OCI-LY7 (cell line): Measurements from ENCODE around the gene ATG9B.

Experiments
- EZH2phosphoT487 ChIP-seq: fragments of 200-600 bp; sonication (generic); IDR thresholded peaks from 2 replicates; pipeline ENCODE4 v1.6.1; 2018; ENCODE audit warnings: low read depth, borderline replicate concordance, mild to moderate bottlenecking, mixed run types, antibody characterized with exemption, low read length, moderate library complexity, mixed read lengths
- TF ChIP-seq, protein P1 (sequence below): fragments of 200-600 bp; sonication (generic); conservative IDR thresholded peaks from 2 replicates; pipeline ENCODE4 v1.5.1; 2014; ENCODE audit warnings: mild to moderate bottlenecking, antibody characterized with exemption, low read length, moderate library complexity, mixed read lengths

DNA sequence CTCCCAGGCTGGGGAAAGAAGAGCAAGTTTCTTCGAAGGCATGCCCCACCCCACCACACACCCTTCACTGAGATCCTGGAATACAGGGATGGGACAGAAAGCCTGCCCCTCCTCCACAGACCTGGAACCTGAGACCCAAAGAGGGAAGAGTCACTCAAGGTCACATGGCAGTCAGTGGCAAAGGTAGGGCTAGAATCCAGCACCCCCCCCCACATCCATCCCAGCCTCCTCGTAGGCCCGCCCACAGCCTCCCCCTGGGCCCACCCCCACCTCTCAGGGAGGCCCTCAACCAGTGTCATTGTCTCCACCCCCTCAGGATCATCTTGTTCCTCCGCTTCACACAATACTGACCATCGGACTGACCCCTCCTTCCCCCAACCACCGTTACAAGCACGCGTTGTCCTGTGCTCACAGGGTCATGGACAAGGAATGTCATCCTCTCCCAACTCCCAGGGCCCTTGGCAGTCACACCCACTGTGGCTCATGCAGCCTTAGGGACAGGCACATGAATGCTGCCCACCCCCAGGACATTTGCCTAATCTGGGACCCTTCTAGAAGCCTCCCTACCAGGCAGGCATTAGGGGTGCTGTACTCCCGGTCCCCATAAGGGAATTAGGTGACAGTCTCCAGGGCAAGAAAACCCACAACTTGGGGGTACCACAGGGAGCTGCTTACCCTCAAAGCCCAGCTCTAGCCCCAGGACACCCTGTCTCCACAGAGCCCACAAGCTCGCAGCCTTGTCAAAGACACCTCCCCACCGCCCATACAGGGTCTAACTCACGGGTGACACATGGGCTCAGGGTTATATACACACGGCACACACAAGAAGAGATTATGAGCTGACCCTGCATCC is 47.5 kb downstream of the ATG9B start:
- TF ChIP-seq, protein P1, sequence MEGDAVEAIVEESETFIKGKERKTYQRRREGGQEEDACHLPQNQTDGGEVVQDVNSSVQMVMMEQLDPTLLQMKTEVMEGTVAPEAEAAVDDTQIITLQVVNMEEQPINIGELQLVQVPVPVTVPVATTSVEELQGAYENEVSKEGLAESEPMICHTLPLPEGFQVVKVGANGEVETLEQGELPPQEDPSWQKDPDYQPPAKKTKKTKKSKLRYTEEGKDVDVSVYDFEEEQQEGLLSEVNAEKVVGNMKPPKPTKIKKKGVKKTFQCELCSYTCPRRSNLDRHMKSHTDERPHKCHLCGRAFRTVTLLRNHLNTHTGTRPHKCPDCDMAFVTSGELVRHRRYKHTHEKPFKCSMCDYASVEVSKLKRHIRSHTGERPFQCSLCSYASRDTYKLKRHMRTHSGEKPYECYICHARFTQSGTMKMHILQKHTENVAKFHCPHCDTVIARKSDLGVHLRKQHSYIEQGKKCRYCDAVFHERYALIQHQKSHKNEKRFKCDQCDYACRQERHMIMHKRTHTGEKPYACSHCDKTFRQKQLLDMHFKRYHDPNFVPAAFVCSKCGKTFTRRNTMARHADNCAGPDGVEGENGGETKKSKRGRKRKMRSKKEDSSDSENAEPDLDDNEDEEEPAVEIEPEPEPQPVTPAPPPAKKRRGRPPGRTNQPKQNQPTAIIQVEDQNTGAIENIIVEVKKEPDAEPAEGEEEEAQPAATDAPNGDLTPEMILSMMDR = no peak
- TF ChIP-seq EZH2phosphoT487 = no peak
